ENCODE measurements around the gene PPP2R5C.
A peak's percentile ranks its signal among the peaks of the same experiment; 100 is the strongest.
"Not testable (repeated sequence)": the region's sequence is repeated elsewhere in the genome, so short reads cannot be mapped to it uniquely, and the experiment has no call there.

Gene PPP2R5C

GRCh38 chr14:101727611-101728366, 33.7 kb upstream of the PPP2R5C start:
- peaks cover 13 to 23% of the 10 kb centered on the region in 2 donors for H3K4me1 ChIP-seq (ENCODE audit: control insufficient read depth in 1 of 2, insufficient read depth in 2 of 2, low read length in 2 of 2)
- H3K36me3 ChIP-seq (ENCODE audit: control insufficient read depth in 1 of 2, insufficient read depth in 2 of 2, low read length in 2 of 2) = no peaks in the 10 kb centered on the region
- no peak overlapping the region for H3K9ac ChIP-seq (ENCODE audit: low read depth in 1 of 2, low read length in 2 of 2)
- H3K9me3 ChIP-seq (ENCODE audit: control insufficient read depth in 1 of 2, low read length in 2 of 2) = no peaks in the 10 kb centered on the region
- H3K27ac ChIP-seq (ENCODE audit: low read depth, low read length) = no peak overlapping the region
- no peaks in the 10 kb centered on the region for H3K27me3 ChIP-seq (ENCODE audit: control insufficient read depth in 1 of 2, insufficient read depth in 2 of 2, low read length in 2 of 2)
- no peak overlapping the region for H3K4me3 ChIP-seq (ENCODE audit: low read depth in 1 of 2, low read length in 2 of 2)

- peaks cover 0 to 3% of the 10 kb centered on the region in 2 donors for H3K9me3 ChIP-seq (ENCODE audit: control insufficient read depth in 1 of 2, low read length in 2 of 2)
- H3K9ac ChIP-seq (ENCODE audit: low read depth in 1 of 2, low read length in 2 of 2) = no peak overlapping the region
- H3K4me3 ChIP-seq (ENCODE audit: low read depth in 1 of 2, low read length in 2 of 2) = no peak overlapping the region
- peaks cover 13 to 23% of the 10 kb centered on the region in 2 donors for H3K4me1 ChIP-seq (ENCODE audit: control insufficient read depth in 1 of 2, insufficient read depth in 2 of 2, low read length in 2 of 2)
- no peaks in the 10 kb centered on the region for H3K27me3 ChIP-seq (ENCODE audit: control insufficient read depth in 1 of 2, insufficient read depth in 2 of 2, low read length in 2 of 2)
- H3K27ac ChIP-seq (ENCODE audit: low read depth, low read length) = no peak overlapping the region
- no peaks in the 10 kb centered on the region for H3K36me3 ChIP-seq (ENCODE audit: control insufficient read depth in 1 of 2, insufficient read depth in 2 of 2, low read length in 2 of 2)
Observed at GRCh38 chr14:101728367-101728742, 33.2 kb upstream of the PPP2R5C start.

- Histone ChIP-seq H3K9me3 (ENCODE audit: control insufficient read depth in 1 of 2, low read length in 2 of 2) (peaks cover 0 to 3% of the 10 kb centered on the region in 2 donors), H3K36me3 (ENCODE audit: control insufficient read depth in 1 of 2, insufficient read depth in 2 of 2, low read length in 2 of 2) (no peaks in the 10 kb centered on the region), H3K9ac (ENCODE audit: low read depth in 1 of 2, low read length in 2 of 2) (no peak overlapping the region), H3K27me3 (ENCODE audit: control insufficient read depth in 1 of 2, insufficient read depth in 2 of 2, low read length in 2 of 2) (no peaks in the 10 kb centered on the region), H3K4me1 (ENCODE audit: control insufficient read depth in 1 of 2, insufficient read depth in 2 of 2, low read length in 2 of 2) (peaks cover 13 to 23% of the 10 kb centered on the region in 2 donors), H3K4me3 (ENCODE audit: low read depth in 1 of 2, low read length in 2 of 2) (no peak overlapping the region), H3K27ac (ENCODE audit: low read depth, low read length) (no peak overlapping the region)
Observed at GRCh38 chr14:101729382-101729781, 32.1 kb upstream of the PPP2R5C start.

- H3K9ac ChIP-seq (ENCODE audit: low read depth in 1 of 2, low read length in 2 of 2); H3K27ac ChIP-seq (ENCODE audit: low read depth, low read length); H3K9me3 ChIP-seq (ENCODE audit: control insufficient read depth in 1 of 2, low read length in 2 of 2); H3K27me3 ChIP-seq (ENCODE audit: control insufficient read depth in 1 of 2, insufficient read depth in 2 of 2, low read length in 2 of 2); H3K36me3 ChIP-seq (ENCODE audit: control insufficient read depth in 1 of 2, insufficient read depth in 2 of 2, low read length in 2 of 2); H3K4me3 ChIP-seq (ENCODE audit: low read depth in 1 of 2, low read length in 2 of 2): not testable (repeated sequence)
- peaks cover 13 to 23% of the 10 kb centered on the region in 2 donors for H3K4me1 ChIP-seq (ENCODE audit: control insufficient read depth in 1 of 2, insufficient read depth in 2 of 2, low read length in 2 of 2)
Observed at GRCh38 chr14:101730157-101730556, 31.4 kb upstream of the PPP2R5C start.

- H3K4me3 ChIP-seq (ENCODE audit: low read depth in 1 of 2, low read length in 2 of 2) = peak overlapping the region; percentile 20 to 60
- H3K9ac ChIP-seq (ENCODE audit: low read depth in 1 of 2, low read length in 2 of 2) = peak overlapping the region; percentile 57 to 66
Observed at GRCh38 chr14:101730626-101731186, 30.8 kb upstream of the PPP2R5C start.

GRCh38 chr14:101731187-101732080, 30.1 kb upstream of the PPP2R5C start:
- no peaks in the 10 kb centered on the region for H3K27me3 ChIP-seq (ENCODE audit: control insufficient read depth in 1 of 2, insufficient read depth in 2 of 2, low read length in 2 of 2)
- H3K27ac ChIP-seq (ENCODE audit: low read depth, low read length) = peak overlapping the region; percentile 83
- peak overlapping the region; percentile 59 to 60 for H3K4me3 ChIP-seq (ENCODE audit: low read depth in 1 of 2, low read length in 2 of 2)
- no peaks in the 10 kb centered on the region for H3K36me3 ChIP-seq (ENCODE audit: control insufficient read depth in 1 of 2, insufficient read depth in 2 of 2, low read length in 2 of 2)
- H3K4me1 ChIP-seq (ENCODE audit: control insufficient read depth in 1 of 2, insufficient read depth in 2 of 2, low read length in 2 of 2) = peaks cover 13 to 23% of the 10 kb centered on the region in 2 donors
- H3K9ac ChIP-seq (ENCODE audit: low read depth in 1 of 2, low read length in 2 of 2) = peak overlapping the region; percentile 57 to 66
- H3K9me3 ChIP-seq (ENCODE audit: control insufficient read depth in 1 of 2, low read length in 2 of 2) = peaks cover 0 to 3% of the 10 kb centered on the region in 2 donors

More at GRCh38 chr14:101730626-101731186, 30.8 kb upstream of the PPP2R5C start:
- Histone ChIP-seq H3K9me3 (ENCODE audit: control insufficient read depth in 1 of 2, low read length in 2 of 2) (peaks cover 0 to 3% of the 10 kb centered on the region in 2 donors), H3K4me1 (ENCODE audit: control insufficient read depth in 1 of 2, insufficient read depth in 2 of 2, low read length in 2 of 2) (peaks cover 13 to 23% of the 10 kb centered on the region in 2 donors), H3K36me3 (ENCODE audit: control insufficient read depth in 1 of 2, insufficient read depth in 2 of 2, low read length in 2 of 2) (no peaks in the 10 kb centered on the region), H3K27me3 (ENCODE audit: control insufficient read depth in 1 of 2, insufficient read depth in 2 of 2, low read length in 2 of 2) (no peaks in the 10 kb centered on the region), H3K27ac (ENCODE audit: low read depth, low read length) (peak overlapping the region; percentile 73)

GRCh38 chr14:101732118-101732517, 29.4 kb upstream of the PPP2R5C start:
- peak overlapping the region; percentile 59 to 60 for H3K4me3 ChIP-seq (ENCODE audit: low read depth in 1 of 2, low read length in 2 of 2)
- no peaks in the 10 kb centered on the region for H3K27me3 ChIP-seq (ENCODE audit: control insufficient read depth in 1 of 2, insufficient read depth in 2 of 2, low read length in 2 of 2)
- H3K36me3 ChIP-seq (ENCODE audit: control insufficient read depth in 1 of 2, insufficient read depth in 2 of 2, low read length in 2 of 2) = no peaks in the 10 kb centered on the region
- H3K9ac ChIP-seq (ENCODE audit: low read depth in 1 of 2, low read length in 2 of 2) = peak overlapping the region; percentile 57 to 66
- peaks cover 0 to 3% of the 10 kb centered on the region in 2 donors for H3K9me3 ChIP-seq (ENCODE audit: control insufficient read depth in 1 of 2, low read length in 2 of 2)
- H3K27ac ChIP-seq (ENCODE audit: low read depth, low read length) = no peak overlapping the region
- H3K4me1 ChIP-seq (ENCODE audit: control insufficient read depth in 1 of 2, insufficient read depth in 2 of 2, low read length in 2 of 2) = peaks cover 13 to 23% of the 10 kb centered on the region in 2 donors

- Histone ChIP-seq H3K27ac (ENCODE audit: low read depth, low read length) (no peak overlapping the region), H3K9ac (ENCODE audit: low read depth in 1 of 2, low read length in 2 of 2) (no peak overlapping the region), H3K27me3 (ENCODE audit: control insufficient read depth in 1 of 2, insufficient read depth in 2 of 2, low read length in 2 of 2) (no peaks in the 10 kb centered on the region), H3K4me3 (ENCODE audit: low read depth in 1 of 2, low read length in 2 of 2) (peak overlapping the region in 1 of 2 donors; percentile 7), H3K4me1 (ENCODE audit: control insufficient read depth in 1 of 2, insufficient read depth in 2 of 2, low read length in 2 of 2) (peaks cover 13 to 23% of the 10 kb centered on the region in 2 donors), H3K36me3 (ENCODE audit: control insufficient read depth in 1 of 2, insufficient read depth in 2 of 2, low read length in 2 of 2) (no peaks in the 10 kb centered on the region), H3K9me3 (ENCODE audit: control insufficient read depth in 1 of 2, low read length in 2 of 2) (peaks cover 0 to 3% of the 10 kb centered on the region in 2 donors)
Observed at GRCh38 chr14:101733211-101733610, 28.3 kb upstream of the PPP2R5C start.

GRCh38 chr14:101734246-101734847, 27.2 kb upstream of the PPP2R5C start:
- Histone ChIP-seq H3K9ac (ENCODE audit: low read depth in 1 of 2, low read length in 2 of 2) (no peak overlapping the region), H3K36me3 (ENCODE audit: control insufficient read depth in 1 of 2, insufficient read depth in 2 of 2, low read length in 2 of 2) (no peaks in the 10 kb centered on the region), H3K27me3 (ENCODE audit: control insufficient read depth in 1 of 2, insufficient read depth in 2 of 2, low read length in 2 of 2) (no peaks in the 10 kb centered on the region), H3K4me1 (ENCODE audit: control insufficient read depth in 1 of 2, insufficient read depth in 2 of 2, low read length in 2 of 2) (peaks cover 13 to 23% of the 10 kb centered on the region in 2 donors), H3K27ac (ENCODE audit: low read depth, low read length) (no peak overlapping the region), H3K4me3 (ENCODE audit: low read depth in 1 of 2, low read length in 2 of 2) (no peak overlapping the region), H3K9me3 (ENCODE audit: control insufficient read depth in 1 of 2, low read length in 2 of 2) (peaks cover 0 to 3% of the 10 kb centered on the region in 2 donors)

Measured in duodenal mucosa (tissue), 2 donors.